PC-3 (cell line): ENCODE data around the gene CRADD. TPM values are rescaled to one million over a fixed set of nuclear protein-coding genes. Genes with fewer than 3 reads are reported as not detected.

ENCODE experiments used
- ATAC-seq: fragments of 200-7000 bp; cut with Tn5 transposase; 2 replicates; pipeline ENCODE4 v1.9.1; 2020; ENCODE audit warnings: mild to moderate bottlenecking, moderate library complexity
- BruUV-seq: library from RNA; stranded (reverse); fragments of 400-500 nt; replicated peaks from 2 replicates; lab custom pipeline; 2021; lab: Mats Ljungman, UMichigan
- CTCF ChIA-PET: fragments of 300-600 bp; sonication (Branson Sonifier 250); formaldehyde crosslinking; loops from one replicate; lab custom pipeline; 2022; ENCODE audit warnings: antibody characterized with exemption; lab: Charles Lee
- POLR2A ChIA-PET: fragments of 300-600 bp; sonication (Branson Sonifier 250); formaldehyde crosslinking; loops from one replicate; lab custom pipeline; 2022; ENCODE audit warnings: antibody characterized with exemption; ENCODE audit not compliant: unreplicated experiment; lab: Charles Lee
- DNase-seq: peaks from one replicate; pipeline ENCODE4 v3.0.0-alpha.2; 2015
- H2AFZ ChIP-seq: fragments of 300-600 bp; sonication (generic); 2 replicates; pipeline ENCODE4 v1.6.0; 2016; ENCODE audit warnings: antibody characterized with exemption, low read length
- H3F3A ChIP-seq: fragments of 300-600 bp; sonication (generic); one replicate; pipeline ENCODE4 v1.6.0; 2017; ENCODE audit warnings: antibody characterized with exemption, low read length, control low read depth, mild to moderate bottlenecking; ENCODE audit not compliant: unreplicated experiment
- H3K27ac ChIP-seq: fragments of 300-600 bp; sonication (generic); 2 replicates; pipeline ENCODE4 v1.5.1; 2016; ENCODE audit warnings: mild to moderate bottlenecking, low read length
- H3K27me3 ChIP-seq: fragments of 300-600 bp; sonication (generic); 2 replicates; pipeline ENCODE4 v1.6.1; 2016; ENCODE audit warnings: low read length, mixed read lengths
- H3K36me3 ChIP-seq: fragments of 300-600 bp; sonication (generic); 2 replicates; pipeline ENCODE4 v1.6.1; 2016; ENCODE audit warnings: low read depth, mixed run types, low read length, mixed read lengths
- H3K4me1 ChIP-seq: fragments of 300-600 bp; sonication (generic); 2 replicates; pipeline ENCODE4 v1.5.1; 2016; ENCODE audit warnings: low read length; ENCODE audit not compliant: insufficient read depth
- H3K4me2 ChIP-seq: fragments of 300-600 bp; sonication (generic); 2 replicates; pipeline ENCODE4 v1.6.0; 2016; ENCODE audit warnings: low read length
- H3K4me3 ChIP-seq: fragments of 300-600 bp; sonication (generic); 2 replicates; pipeline ENCODE4 v1.5.1; 2016; ENCODE audit warnings: mild to moderate bottlenecking, low read length, mixed read lengths
- H3K79me2 ChIP-seq: fragments of 300-600 bp; sonication (generic); 2 replicates; pipeline ENCODE4 v1.6.1; 2017; ENCODE audit warnings: low read length, mixed read lengths
- H3K9ac ChIP-seq: fragments of 300-600 bp; sonication (generic); 2 replicates; pipeline ENCODE4 v1.6.0; 2016; ENCODE audit warnings: mild to moderate bottlenecking, low read length
- H3K9me2 ChIP-seq: fragments of 300-600 bp; sonication (generic); replicated peaks from 2 replicates; pipeline ENCODE4 v1.6.1; 2016; ENCODE audit warnings: mixed run types, low read length, mixed read lengths
- H3K9me3 ChIP-seq: fragments of 300-600 bp; sonication (generic); 2 replicates; pipeline ENCODE4 v1.6.1; 2016; ENCODE audit warnings: low read length, mixed read lengths
- H4K20me1 ChIP-seq: fragments of 300-600 bp; sonication (generic); 2 replicates; pipeline ENCODE4 v1.6.1; 2016; ENCODE audit warnings: low read length, mixed read lengths
- EZH2 ChIP-seq: fragments of 300-600 bp; sonication (generic); IDR thresholded peaks from one replicate; pipeline ENCODE4 v1.6.1; 2017; ENCODE audit warnings: antibody characterized with exemption, mild to moderate bottlenecking, low read length; ENCODE audit not compliant: unreplicated experiment
- EZH2phosphoT487 ChIP-seq: fragments of 300-600 bp; sonication (generic); IDR thresholded peaks from 2 replicates; pipeline ENCODE4 v1.6.1; 2018; ENCODE audit warnings: mild to moderate bottlenecking, antibody characterized with exemption, low read length, borderline replicate concordance
- intact Hi-C: fragments of 100-400 bp; cut with micrococcal nuclease; formaldehyde crosslinking; loops from 2 replicates; pipeline ENCODE4 v1.9.0; 2023
- total RNA-seq: library from RNA; depleted of rRNA; stranded (reverse); fragments of >200 nt; gene quantifications from 2 replicates; pipeline ENCODE4 v1.2.3, GENCODE V29; 2014
- TF ChIP-seq, protein P1 (sequence below): fragments of 300-600 bp; sonication (generic); conservative IDR thresholded peaks from 2 replicates; pipeline ENCODE4 v1.5.1; 2017; ENCODE audit warnings: antibody characterized with exemption, low read depth, mild to moderate bottlenecking, low read length

Gene CRADD
- total RNA-seq, 1 experiment from 2014 or later = 11.4 TPM

DNA sequence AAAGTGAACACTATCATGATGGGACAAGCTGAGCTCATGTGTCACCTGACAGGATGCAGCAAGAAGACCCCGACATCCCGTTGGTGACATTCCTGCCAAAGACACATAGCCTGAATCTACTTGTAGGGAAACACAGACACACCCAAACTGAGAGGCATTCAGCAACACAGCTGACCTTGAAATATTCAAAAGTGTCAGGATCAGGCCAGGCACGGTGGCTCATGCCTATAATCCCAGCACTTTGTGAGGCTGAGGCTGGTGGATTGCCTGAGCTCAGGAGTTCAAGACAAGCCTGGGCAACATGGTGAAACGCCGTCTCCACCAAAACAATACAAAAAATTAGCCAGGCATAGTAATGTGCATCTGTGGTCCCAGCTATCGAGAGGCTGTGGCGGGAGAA is 239.2 kb downstream of the CRADD start:
- Histone ChIP-seq H3K27ac (no peak overlapping the region), H3K4me2 (no peak overlapping the region)

DNA sequence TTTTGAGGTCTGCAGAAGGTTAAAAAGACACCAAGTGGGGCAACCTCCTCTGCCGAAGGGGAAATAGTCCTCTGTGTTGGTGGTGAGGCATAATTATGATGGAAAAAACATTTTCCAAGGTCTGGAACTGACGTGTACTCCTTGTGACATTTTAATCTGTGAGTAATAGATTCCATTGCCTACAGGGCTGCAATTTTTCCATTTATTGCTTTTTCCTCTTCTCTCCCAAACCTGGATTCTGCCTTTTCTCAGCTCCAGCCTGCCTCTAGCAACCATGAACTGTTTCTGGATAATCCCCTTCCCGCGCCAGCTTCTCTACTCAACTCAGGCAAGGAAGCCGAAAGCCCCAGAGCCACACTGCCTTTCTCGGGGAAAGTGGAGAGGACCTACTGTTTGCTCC is 241.1 kb downstream of the CRADD start:
- Histone ChIP-seq H3K4me3 (no peak overlapping the region), H3K9me2 (no peaks in the 10 kb centered on the region), H4K20me1 (no peaks in the 10 kb centered on the region), H3K79me2 (no peaks in the 10 kb centered on the region), H3K9me3 (no peaks in the 10 kb centered on the region), H3K4me2 (no peak overlapping the region), H3F3A (no peaks in the 10 kb centered on the region), H3K4me1 (peaks cover 7% of the 10 kb centered on the region), H3K27me3 (no peaks in the 10 kb centered on the region), H3K27ac (no peak overlapping the region), H3K36me3 (no peaks in the 10 kb centered on the region), H3K9ac (no peak overlapping the region), H2AFZ (no peak overlapping the region)
- no peak for TF ChIP-seq EZH2
- TF ChIP-seq EZH2phosphoT487 = no peak
- TF ChIP-seq, protein P1, sequence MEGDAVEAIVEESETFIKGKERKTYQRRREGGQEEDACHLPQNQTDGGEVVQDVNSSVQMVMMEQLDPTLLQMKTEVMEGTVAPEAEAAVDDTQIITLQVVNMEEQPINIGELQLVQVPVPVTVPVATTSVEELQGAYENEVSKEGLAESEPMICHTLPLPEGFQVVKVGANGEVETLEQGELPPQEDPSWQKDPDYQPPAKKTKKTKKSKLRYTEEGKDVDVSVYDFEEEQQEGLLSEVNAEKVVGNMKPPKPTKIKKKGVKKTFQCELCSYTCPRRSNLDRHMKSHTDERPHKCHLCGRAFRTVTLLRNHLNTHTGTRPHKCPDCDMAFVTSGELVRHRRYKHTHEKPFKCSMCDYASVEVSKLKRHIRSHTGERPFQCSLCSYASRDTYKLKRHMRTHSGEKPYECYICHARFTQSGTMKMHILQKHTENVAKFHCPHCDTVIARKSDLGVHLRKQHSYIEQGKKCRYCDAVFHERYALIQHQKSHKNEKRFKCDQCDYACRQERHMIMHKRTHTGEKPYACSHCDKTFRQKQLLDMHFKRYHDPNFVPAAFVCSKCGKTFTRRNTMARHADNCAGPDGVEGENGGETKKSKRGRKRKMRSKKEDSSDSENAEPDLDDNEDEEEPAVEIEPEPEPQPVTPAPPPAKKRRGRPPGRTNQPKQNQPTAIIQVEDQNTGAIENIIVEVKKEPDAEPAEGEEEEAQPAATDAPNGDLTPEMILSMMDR = no peak
- no TSS peak for BruUV-seq
- DNase-seq (peak; percentile 15), ATAC-seq (no peak)
- ChIA-PET CTCF (no interaction called here), POLR2A (no interaction called here)
- intact Hi-C loops = no loop called here

More for the DNA sequence above, 239.2 kb downstream of the CRADD start:
- TF ChIP-seq, protein P1 = no peak
- TF ChIP-seq EZH2phosphoT487 (no peak), EZH2 (no peak)
- ATAC-seq (no peak), DNase-seq (no peak)
- H3K79me2 ChIP-seq = no peaks in the 10 kb centered on the region
- no peak overlapping the region for H2AFZ ChIP-seq
- no peaks in the 10 kb centered on the region for H4K20me1 ChIP-seq
- no peaks in the 10 kb centered on the region for H3F3A ChIP-seq
- no peak overlapping the region for H3K4me3 ChIP-seq
- H3K36me3 ChIP-seq = no peaks in the 10 kb centered on the region
- POLR2A ChIA-PET = no interaction called here
- intact Hi-C loops = no loop called here
- H3K9ac ChIP-seq = no peak overlapping the region
- BruUV-seq = no TSS peak
- no peaks in the 10 kb centered on the region for H3K9me2 ChIP-seq
- H3K4me1 ChIP-seq = no peaks in the 10 kb centered on the region
- CTCF ChIA-PET = no interaction called here
- no peaks in the 10 kb centered on the region for H3K27me3 ChIP-seq
- no peaks in the 10 kb centered on the region for H3K9me3 ChIP-seq

DNA sequence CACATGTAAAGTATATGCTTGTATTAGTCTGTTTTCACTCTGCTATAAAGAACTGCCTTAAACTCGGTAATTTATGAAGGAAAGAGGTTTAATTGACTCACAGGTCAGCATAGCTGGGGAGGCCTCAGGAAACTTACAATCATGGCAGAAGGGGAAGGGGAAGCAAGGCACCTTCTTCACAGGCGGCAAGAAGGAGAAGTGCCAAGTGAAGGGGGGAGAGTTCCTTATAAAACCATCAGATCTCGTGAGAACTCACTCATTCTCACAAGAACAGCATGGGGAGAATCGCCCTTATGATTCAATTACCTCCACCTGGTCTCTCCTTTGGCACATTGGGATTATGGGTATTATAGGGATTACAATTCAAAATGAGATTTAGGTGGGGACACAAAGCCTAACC is 241.7 kb downstream of the CRADD start:
- no TSS peak for BruUV-seq
- ChIA-PET POLR2A (no interaction called here), CTCF (no interaction called here)
- Histone ChIP-seq H3K9ac (no peak overlapping the region), H2AFZ (no peak overlapping the region), H3K9me3 (no peaks in the 10 kb centered on the region), H3F3A (no peaks in the 10 kb centered on the region), H4K20me1 (no peaks in the 10 kb centered on the region), H3K4me2 (no peak overlapping the region), H3K27ac (no peak overlapping the region), H3K9me2 (no peaks in the 10 kb centered on the region), H3K4me1 (peaks cover 7% of the 10 kb centered on the region), H3K79me2 (no peaks in the 10 kb centered on the region), H3K27me3 (no peaks in the 10 kb centered on the region), H3K4me3 (no peak overlapping the region), H3K36me3 (no peaks in the 10 kb centered on the region)
- TF ChIP-seq, protein P1 = no peak
- TF ChIP-seq EZH2 (no peak), EZH2phosphoT487 (no peak)
- intact Hi-C loops = no loop called here
- DNase-seq (no peak), ATAC-seq (no peak)
